Breast epithelium (tissue), 4 donors: ENCODE data around the gene SESN2. TPM values are rescaled to one million over a fixed set of nuclear protein-coding genes. Genes with fewer than 3 reads are reported as not detected.

Experiments used
- DNase-seq, 2 donors: peaks; one replicate each; pipeline ENCODE4 v3.0.0-alpha.2; 2019; ENCODE audit warnings: low spot score in 2 of 2
- H3K27ac ChIP-seq, 2 donors: fragments of 200-600 bp; sonication (generic) in 1 of 2; one replicate each; pipeline ENCODE4 v1.5.1; 2016 to 2019; ENCODE audit warnings: mild to moderate bottlenecking in 1 of 2
- H3K27me3 ChIP-seq, 2 donors: fragments of 200-600 bp; sonication (generic) in 1 of 2; one replicate each; pipeline versions ENCODE4 v1.5.1 to v1.6.0; 2017 to 2019; ENCODE audit warnings: control low read depth in 1 of 2, mild to moderate bottlenecking in 1 of 2
- H3K36me3 ChIP-seq: fragments of 200-600 bp; one replicate; pipeline ENCODE4 v1.5.1; 2019
- H3K4me1 ChIP-seq, 2 donors: fragments of 200-600 bp; sonication (generic); one replicate each; pipeline ENCODE4 v1.5.1; 2016 to 2019; ENCODE audit warnings: control low read depth in 1 of 2
- H3K4me3 ChIP-seq, 3 donors: fragments of 200-600 bp; sonication (generic); 1 replicate in 2 of 3; 2 replicates in 1 of 3; pipeline ENCODE4 v1.5.1; 2016 to 2019; ENCODE audit warnings: mild to moderate bottlenecking in 3 of 3, moderate library complexity in 2 of 3
- H3K9me3 ChIP-seq, 2 donors: fragments of 200-600 bp; sonication (generic) in 1 of 2; one replicate each; pipeline ENCODE4 v1.5.1; 2016 to 2019; ENCODE audit warnings: control low read depth in 1 of 2
- POLR2A ChIP-seq: fragments of 450-650 bp; IDR thresholded peaks from one replicate; pipeline ENCODE4 v1.6.1; 2016; ENCODE audit warnings: antibody characterized with exemption, mild to moderate bottlenecking, moderate library complexity
- POLR2AphosphoS5 ChIP-seq, 3 donors: sonication (generic); formaldehyde crosslinking; IDR thresholded peaks; one replicate each; pipeline ENCODE4 v1.6.1; 2017; ENCODE audit warnings: antibody characterized with exemption in 3 of 3
- intact Hi-C: fragments of 100-400 bp; cut with DNase I; formaldehyde crosslinking; loops from one replicate; pipeline ENCODE4 v1.15.1; 2023; ENCODE audit warnings: low total_unique reads
- total RNA-seq, 3 donors: library from RNA; depleted of rRNA; stranded (reverse); fragments of >200 nt; gene quantifications; one replicate each; pipeline ENCODE4 v1.1.0, GENCODE V29; 2016
- TF ChIP-seq, protein P1 (sequence below), 3 donors: fragments of 450-650 bp; IDR thresholded peaks; one replicate each; pipeline ENCODE4 v1.5.1; 2016 to 2017; ENCODE audit warnings: antibody characterized with exemption in 3 of 3, mild to moderate bottlenecking in 3 of 3, moderate library complexity in 3 of 3

Gene SESN2
- total RNA-seq, 3 donors from 2014 or later = 10.0 to 16.0 (median 12.5) TPM

- H3K9me3 ChIP-seq = no peaks in the 10 kb centered on the region
- H3K27me3 ChIP-seq = no peaks in the 10 kb centered on the region
- intact Hi-C loops = no loop called here
- no peak for TF ChIP-seq POLR2A
- no peak for TF ChIP-seq POLR2AphosphoS5 (IDR thresholded peaks at IDR 0.05)
- TF ChIP-seq, protein P1, sequence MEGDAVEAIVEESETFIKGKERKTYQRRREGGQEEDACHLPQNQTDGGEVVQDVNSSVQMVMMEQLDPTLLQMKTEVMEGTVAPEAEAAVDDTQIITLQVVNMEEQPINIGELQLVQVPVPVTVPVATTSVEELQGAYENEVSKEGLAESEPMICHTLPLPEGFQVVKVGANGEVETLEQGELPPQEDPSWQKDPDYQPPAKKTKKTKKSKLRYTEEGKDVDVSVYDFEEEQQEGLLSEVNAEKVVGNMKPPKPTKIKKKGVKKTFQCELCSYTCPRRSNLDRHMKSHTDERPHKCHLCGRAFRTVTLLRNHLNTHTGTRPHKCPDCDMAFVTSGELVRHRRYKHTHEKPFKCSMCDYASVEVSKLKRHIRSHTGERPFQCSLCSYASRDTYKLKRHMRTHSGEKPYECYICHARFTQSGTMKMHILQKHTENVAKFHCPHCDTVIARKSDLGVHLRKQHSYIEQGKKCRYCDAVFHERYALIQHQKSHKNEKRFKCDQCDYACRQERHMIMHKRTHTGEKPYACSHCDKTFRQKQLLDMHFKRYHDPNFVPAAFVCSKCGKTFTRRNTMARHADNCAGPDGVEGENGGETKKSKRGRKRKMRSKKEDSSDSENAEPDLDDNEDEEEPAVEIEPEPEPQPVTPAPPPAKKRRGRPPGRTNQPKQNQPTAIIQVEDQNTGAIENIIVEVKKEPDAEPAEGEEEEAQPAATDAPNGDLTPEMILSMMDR (IDR thresholded peaks at IDR 0.05) = no peak
- no peaks in the 10 kb centered on the region for H3K36me3 ChIP-seq
- H3K4me3 ChIP-seq = peak overlapping the region; percentile 84 to 94 (median 90)
- H3K4me1 ChIP-seq = no peaks in the 10 kb centered on the region
- H3K27ac ChIP-seq = peak overlapping the region; percentile 86 to 90
- peak; percentile 68 to 73 for DNase-seq
Measured at GRCh38 chr1:28259934-28260802, 850 bp downstream of the SESN2 start.

- Histone ChIP-seq H3K4me1 (no peaks in the 10 kb centered on the region), H3K36me3 (no peaks in the 10 kb centered on the region), H3K4me3 (peak overlapping the region; percentile 84 to 94 (median 90)), H3K9me3 (no peaks in the 10 kb centered on the region), H3K27me3 (no peaks in the 10 kb centered on the region), H3K27ac (peak overlapping the region; percentile 86 to 90)
- TF ChIP-seq, protein P1 (IDR thresholded peaks at IDR 0.05) = no peak
- TF ChIP-seq POLR2AphosphoS5 (IDR thresholded peaks at IDR 0.05) (no peak), POLR2A (no peak)
- no peak for DNase-seq
- intact Hi-C loops = no loop called here
Measured at GRCh38 chr1:28260803-28261174, 1.5 kb downstream of the SESN2 start.

GRCh38 chr1:28264897-28265296 lies 5.6 kb downstream of the SESN2 start:
- Histone ChIP-seq H3K4me3 (no peak overlapping the region), H3K27me3 (no peaks in the 10 kb centered on the region), H3K27ac (no peak overlapping the region), H3K36me3 (no peaks in the 10 kb centered on the region), H3K9me3 (no peaks in the 10 kb centered on the region), H3K4me1 (peaks cover 0 to 5% of the 10 kb centered on the region in 2 donors)
- DNase-seq = no peak
- TF ChIP-seq POLR2A (no peak), POLR2AphosphoS5 (IDR thresholded peaks at IDR 0.05) (no peak)
- TF ChIP-seq, protein P1 (IDR thresholded peaks at IDR 0.05) = no peak
- intact Hi-C loops = no loop called here

DNA sequence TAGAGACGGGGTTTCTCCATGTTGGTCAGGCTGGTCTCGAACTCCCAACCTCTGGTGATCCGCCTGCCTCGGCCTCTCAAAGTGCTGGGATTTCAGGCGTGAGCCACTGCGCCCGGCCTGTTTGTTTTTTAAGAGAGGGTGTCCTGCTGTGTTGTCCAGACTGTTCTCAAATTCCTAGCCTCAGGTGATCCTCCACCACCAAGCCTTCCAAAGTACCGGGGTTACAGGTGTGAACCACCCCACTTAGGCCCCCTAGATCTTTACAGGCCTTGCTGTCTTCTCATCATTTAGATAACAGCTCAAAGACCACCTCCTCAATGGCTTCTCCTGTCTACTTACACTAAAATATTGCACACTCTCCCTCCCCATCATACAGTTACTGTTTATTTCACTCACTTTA lies 6.3 kb downstream of the SESN2 start:
- TF ChIP-seq, protein P1 (IDR thresholded peaks at IDR 0.05) = no peak
- TF ChIP-seq POLR2AphosphoS5 (IDR thresholded peaks at IDR 0.05) (no peak), POLR2A (no peak)
- intact Hi-C loops = no loop called here
- Histone ChIP-seq H3K4me1 (peaks cover 0 to 5% of the 10 kb centered on the region in 2 donors), H3K4me3 (no peak overlapping the region), H3K36me3 (no peaks in the 10 kb centered on the region), H3K27ac (no peak overlapping the region), H3K27me3 (no peaks in the 10 kb centered on the region), H3K9me3 (no peaks in the 10 kb centered on the region)
- no peak for DNase-seq

GRCh38 chr1:28266920-28267322 lies 7.6 kb downstream of the SESN2 start:
- Histone ChIP-seq H3K27me3 (no peaks in the 10 kb centered on the region), H3K36me3 (peaks cover 1% of the 10 kb centered on the region), H3K4me3 (no peak overlapping the region), H3K4me1 (peaks cover 0 to 5% of the 10 kb centered on the region in 2 donors), H3K27ac (no peak overlapping the region), H3K9me3 (no peaks in the 10 kb centered on the region)
- DNase-seq = no peak
- TF ChIP-seq POLR2A = no peak
- TF ChIP-seq, protein P1 (IDR thresholded peaks at IDR 0.05) = no peak
- no peak for TF ChIP-seq POLR2AphosphoS5 (IDR thresholded peaks at IDR 0.05)
- intact Hi-C loops = no loop called here
